DND-41 (cell line): ENCODE data around the gene NUBPL.

Experiments used
- CTCF ChIP-seq: IDR thresholded peaks from 2 replicates; pipeline ENCODE4 v1.5.1; 2012; ENCODE audit warnings: borderline replicate concordance, low read length, moderate library complexity, mild to moderate bottlenecking; ENCODE audit not compliant: poor library complexity, severe bottlenecking; ENCODE audit errors: extremely low read depth
- EZH2 ChIP-seq: IDR thresholded peaks from 3 replicates; pipeline ENCODE4 v1.6.1; 2012; ENCODE audit warnings: borderline replicate concordance, low read depth, mild to moderate bottlenecking, moderate library complexity, low read length, inconsistent platforms; ENCODE audit not compliant: severe bottlenecking

- TF ChIP-seq CTCF (no peak), EZH2 (no peak)
Observed at GRCh38 chr14:31668348-31668747, 107.1 kb downstream of the NUBPL start.
